ENCODE measurements around the gene RIMBP2.
"Not testable (repeated sequence)": the region's sequence is repeated elsewhere in the genome, so short reads cannot be mapped to it uniquely, and the experiment has no call there.

The RIMBP2 gene, protein sequence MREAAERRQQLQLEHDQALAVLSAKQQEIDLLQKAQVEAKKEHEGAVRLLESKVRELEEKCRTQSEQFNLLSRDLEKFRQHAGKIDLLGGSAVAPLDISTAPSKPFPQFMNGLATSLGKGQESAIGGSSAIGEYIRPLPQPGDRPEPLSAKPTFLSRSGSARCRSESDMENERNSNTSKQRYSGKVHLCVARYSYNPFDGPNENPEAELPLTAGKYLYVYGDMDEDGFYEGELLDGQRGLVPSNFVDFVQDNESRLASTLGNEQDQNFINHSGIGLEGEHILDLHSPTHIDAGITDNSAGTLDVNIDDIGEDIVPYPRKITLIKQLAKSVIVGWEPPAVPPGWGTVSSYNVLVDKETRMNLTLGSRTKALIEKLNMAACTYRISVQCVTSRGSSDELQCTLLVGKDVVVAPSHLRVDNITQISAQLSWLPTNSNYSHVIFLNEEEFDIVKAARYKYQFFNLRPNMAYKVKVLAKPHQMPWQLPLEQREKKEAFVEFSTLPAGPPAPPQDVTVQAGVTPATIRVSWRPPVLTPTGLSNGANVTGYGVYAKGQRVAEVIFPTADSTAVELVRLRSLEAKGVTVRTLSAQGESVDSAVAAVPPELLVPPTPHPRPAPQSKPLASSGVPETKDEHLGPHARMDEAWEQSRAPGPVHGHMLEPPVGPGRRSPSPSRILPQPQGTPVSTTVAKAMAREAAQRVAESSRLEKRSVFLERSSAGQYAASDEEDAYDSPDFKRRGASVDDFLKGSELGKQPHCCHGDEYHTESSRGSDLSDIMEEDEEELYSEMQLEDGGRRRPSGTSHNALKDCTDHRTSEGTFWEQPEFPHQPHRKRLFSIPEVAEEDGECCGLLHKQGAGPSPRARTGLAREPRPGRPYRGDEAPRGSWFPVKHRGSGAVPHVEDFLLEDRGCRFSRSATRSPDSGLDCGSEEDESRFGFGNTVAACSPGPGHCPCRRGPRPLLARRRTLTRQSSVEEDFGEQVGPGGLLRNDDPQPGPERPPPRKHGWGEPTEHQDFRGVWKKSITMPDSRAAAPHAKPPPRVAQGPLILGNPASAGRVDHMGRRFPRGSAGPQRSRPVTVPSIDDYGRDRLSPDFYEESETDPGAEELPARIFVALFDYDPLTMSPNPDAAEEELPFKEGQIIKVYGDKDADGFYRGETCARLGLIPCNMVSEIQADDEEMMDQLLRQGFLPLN (N-terminal part only)

DNA sequence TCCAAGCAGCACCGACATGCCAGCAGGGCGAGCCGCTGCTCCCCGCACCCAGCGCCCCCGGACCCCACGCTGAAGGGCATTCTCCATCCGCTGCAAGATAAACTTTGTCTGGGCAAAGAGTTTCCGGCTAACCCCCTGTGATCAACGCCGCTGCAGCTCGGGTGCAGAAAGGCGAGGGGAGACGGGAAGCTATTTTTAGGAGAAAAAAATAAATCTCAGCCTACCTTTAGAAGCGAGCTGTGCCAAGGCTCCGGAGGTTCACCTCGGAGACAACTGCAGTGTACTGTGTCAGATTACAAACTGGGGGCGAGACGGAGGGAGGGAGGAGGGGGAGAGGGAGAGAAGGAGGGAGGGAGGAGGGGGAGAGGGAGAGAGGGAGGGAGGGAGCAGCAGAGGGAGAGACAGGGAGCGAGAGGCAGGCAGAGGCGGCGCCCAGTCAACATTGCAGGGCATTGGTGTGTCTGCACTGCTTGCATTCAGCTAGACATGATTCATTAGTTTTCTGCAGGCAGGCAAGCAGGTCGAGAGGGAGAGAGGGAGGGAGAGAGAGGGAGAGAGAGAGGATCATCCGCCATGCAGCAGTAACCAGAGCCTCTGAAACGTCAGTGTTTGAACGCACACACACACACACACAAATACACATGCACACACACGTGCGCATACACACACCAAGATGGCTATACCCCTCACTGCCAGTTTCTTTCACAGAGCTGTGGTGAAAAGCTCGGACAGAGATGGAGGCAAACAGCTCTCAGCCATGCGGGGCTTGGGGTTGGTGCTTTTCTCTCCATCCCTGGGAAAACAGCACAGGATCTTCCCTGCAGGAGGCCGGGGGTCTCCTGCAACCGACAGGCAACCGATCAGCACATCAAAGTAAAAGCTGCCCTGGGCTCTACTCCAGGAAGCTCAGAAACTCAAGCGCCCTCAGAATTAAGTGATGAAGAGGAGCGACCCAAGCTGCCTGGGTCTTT, at the start of gene RIMBP2:
TSS of gene RIMBP2 (minus strand) at position 302 of the 971 bp plus-strand sequence. CDS start 237,286 bp downstream, outside the sequence.
- no peak for DNase-seq (ENCODE audit: low spot score)

DNA sequence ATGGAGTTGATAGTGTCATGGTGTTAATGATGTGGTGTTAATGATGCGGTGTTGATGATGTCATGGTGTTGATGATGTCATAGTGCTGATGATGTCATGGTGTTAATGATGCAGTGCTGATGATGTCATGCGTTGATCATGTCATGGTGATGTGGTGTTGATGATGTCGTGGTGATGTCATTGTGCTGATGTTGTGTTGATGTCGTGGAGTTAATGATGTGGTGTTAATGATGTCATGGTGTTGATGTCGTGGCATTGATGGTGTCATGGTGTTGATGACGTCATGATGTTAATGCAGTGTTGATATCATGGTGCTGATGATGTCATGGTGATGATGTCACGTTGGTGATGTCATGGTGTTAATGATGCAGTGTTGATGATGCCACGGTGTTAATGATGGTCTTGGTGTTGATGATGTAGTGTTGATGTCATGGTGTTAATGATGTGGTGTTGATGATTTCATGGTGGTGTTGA, 49.1 kb upstream of the RIMBP2 start:
- no peak for DNase-seq (ENCODE audit: low spot score)

DNA sequence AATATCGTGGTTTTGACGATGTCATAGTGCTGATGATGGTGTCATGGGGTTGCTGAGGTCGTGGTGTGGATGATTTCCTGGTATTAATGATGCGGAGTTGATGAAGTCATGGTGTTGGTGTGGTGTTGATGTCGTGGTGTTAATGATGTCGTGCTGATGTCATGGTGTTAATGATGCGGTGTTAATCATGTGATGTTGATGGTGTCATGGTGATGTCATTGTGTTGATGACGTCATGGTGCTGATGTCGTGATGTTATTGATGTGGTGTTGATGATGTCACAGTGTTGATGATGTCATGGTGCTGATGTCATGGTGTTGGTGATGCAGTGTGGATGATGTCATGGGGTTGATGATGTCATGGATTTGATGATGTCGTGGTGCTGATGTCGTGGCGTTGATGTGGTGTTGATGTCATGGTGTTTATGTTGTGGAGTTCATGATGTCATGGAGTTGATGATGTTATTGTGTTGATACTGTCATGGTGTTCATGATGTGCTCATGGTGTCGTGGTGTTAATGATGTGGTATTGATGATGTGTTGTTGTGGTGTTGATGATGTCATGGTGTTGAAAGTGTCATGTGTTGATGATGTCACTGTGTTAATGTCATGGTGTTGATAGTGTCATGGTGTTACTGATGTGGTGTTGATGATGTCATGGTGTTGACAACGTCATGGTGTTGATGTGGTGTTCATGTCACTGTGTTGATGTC, 48.5 kb upstream of the RIMBP2 start:
- DNase-seq (ENCODE audit: low spot score), result no peak

DNA sequence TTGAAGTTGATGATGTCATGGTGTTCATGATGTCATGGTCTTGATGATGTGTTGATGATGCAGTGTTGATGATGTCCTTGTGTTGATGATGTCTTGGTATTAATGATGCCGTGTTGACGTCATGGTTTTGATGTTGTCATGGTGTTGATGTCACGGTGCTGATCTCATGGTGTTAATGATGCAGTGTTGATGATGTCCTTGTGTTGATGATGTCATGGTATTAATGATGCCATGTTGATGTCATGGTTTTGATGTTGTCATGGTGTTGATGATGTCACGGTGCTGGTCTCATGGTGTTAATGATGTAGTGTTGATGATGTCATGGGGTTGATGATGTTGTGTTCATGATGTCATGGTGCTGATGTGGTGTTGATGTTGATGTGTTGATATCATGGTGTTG, 48.0 kb upstream of the RIMBP2 start:
- DNase-seq (ENCODE audit: low spot score), result no peak

DNA sequence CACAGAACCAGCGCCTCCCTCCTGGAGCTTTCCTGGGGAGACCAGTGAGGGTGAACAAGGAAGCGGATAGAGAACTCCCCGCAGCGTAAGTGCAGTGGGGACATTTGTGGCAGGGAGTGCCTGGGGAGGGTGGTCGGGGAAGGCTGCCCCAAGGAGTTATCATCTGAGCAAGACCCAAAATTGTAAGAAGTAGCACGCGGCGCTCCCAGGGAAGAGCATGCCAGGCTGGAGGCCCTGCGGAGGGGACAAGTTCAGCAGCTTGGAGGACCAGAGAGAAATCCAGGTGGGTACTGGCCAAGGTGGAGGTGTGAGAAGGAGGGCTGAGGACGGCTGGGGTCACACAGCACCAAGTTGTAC, 46.2 kb upstream of the RIMBP2 start:
- DNase-seq (ENCODE audit: low spot score), result no peak

DNA sequence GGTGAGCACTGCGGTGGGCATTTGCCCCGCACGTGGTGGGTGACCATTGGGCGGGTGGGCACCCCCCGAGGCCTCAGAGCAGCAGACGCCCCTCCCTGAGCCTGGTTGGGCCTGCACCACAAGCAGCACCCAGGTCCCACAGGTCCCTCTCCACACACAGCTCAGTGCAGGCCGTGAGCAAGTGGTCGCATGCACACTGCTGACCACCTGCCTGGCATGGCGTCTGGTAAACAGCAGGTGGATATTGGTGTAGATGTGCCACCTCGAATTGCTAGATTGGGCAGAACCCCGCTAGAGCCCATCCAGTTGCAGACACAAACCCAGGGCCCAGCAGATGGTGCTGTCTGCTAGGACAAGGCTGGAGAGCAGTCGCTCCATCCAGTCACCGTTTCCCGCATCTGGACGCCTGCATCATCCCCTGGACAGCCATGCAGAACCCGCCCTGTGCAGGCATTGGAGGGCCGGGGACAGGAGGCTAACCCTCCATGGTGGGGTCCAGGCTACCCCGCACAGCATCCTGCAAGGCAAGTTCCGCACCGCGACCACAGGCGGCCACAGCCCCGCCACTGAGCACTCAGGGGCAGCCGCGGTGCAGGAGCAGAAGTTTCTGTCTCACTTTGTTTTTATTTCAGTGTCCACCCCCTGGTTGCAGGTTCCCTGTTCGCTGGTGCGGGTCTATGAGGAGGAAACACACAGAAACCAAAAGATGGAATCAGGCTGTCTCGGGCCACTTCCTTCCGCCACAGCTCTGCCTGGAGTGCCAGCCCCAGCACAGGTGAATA, 45.6 kb upstream of the RIMBP2 start:
- peak; percentile 82 for DNase-seq (ENCODE audit: low spot score)

DNA sequence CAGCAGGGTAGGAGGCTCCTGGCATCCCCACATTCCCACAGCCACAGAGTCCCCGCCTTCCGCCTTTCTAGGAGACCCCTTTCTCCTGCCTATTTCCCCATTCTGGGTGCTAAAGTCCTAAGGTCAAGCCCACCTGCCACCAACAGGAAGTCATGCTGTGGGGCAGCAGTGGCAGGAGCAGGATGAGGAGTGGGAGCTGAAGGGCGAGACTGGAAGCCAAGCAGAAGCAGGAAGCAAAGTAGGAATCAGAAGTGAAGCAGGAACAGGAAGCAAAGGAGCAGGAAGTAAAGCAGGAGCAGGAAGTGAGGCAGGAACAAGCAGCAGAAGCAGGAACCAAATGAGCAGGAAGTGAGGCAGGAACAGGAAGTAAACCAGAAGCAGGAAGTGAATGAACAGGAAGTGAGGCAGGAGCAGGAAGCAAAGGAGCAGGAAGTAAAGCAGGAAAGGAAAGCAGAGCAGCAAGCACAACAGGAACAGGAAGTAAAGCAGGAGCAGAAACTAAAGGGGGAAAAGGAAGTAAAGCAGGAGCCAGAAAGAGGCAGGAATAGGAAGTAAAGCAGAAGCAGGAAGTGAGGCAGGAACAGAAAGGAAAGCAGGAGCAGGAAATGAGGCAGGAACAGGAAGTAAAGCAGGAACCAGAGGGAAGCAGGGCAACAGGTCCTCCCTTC, 38.3 kb upstream of the RIMBP2 start:
- no peak for DNase-seq (ENCODE audit: low spot score)

DNA sequence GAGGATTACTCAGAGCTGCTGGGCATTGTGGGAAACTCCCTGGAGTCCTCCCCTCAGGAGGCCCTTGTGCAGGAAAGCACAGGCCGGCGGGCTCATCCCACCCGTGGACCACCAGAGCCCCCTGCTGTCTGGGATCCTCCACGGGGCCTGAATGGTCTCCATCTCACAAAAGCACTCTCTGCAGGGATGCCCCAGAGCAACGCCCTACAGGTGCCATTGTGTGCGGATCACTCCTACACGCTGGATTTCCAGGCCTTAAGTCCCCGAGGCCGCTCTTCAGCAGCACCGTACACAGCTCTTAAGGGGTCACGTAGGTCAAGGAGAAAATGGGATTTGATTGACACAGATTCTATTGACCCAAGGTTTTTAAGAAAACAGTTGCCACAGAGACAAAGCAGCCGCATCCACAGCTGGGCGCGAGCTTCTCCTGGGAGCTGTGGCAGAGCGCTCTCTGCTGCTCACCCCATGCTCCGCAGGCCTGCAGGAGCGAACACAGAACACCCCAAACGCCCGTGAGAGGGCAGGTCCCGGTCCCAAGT, 36.7 kb upstream of the RIMBP2 start:
- DNase-seq (ENCODE audit: low spot score), result no peak

DNA sequence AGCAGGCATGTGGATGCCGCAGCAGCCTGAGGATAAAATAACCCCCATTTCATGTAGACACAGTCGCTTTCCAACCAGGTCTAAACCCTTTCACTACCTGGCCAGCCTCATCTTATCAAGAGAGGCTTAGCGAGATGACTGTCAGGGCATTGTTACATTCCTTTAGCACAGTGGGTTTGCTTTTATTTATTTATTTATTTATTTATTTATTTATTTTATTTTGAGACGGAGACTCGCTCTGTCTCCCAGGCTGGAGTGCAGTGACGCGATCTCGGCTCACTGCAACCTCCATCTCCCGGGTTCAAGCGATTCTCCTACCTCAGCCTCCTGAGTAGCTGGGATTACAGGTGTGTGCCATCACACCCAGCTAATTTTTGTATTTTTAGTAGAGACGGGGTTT, 35.9 kb upstream of the RIMBP2 start:
- not testable (repeated sequence) for DNase-seq (ENCODE audit: low spot score)

DNA sequence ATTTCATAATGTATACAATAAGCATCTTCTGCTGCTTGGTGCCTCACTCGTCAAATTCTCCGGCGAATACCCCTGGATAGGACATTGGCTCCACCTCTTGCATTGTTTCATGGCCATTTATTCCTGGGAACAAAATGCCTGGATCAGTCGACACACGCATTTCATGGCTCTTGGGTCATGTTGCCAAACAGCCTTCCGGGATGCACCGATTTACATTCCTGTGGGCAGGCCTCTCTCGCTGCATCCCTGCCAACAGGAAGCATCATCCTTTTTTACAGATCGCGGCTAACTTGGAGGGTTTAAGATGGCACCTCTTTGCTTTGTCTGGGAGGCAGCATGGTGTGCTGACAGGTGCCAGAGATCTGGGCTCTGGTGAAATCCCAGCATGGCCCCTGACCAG, 32.7 kb upstream of the RIMBP2 start:
- DNase-seq (ENCODE audit: low spot score), result no peak

DNA sequence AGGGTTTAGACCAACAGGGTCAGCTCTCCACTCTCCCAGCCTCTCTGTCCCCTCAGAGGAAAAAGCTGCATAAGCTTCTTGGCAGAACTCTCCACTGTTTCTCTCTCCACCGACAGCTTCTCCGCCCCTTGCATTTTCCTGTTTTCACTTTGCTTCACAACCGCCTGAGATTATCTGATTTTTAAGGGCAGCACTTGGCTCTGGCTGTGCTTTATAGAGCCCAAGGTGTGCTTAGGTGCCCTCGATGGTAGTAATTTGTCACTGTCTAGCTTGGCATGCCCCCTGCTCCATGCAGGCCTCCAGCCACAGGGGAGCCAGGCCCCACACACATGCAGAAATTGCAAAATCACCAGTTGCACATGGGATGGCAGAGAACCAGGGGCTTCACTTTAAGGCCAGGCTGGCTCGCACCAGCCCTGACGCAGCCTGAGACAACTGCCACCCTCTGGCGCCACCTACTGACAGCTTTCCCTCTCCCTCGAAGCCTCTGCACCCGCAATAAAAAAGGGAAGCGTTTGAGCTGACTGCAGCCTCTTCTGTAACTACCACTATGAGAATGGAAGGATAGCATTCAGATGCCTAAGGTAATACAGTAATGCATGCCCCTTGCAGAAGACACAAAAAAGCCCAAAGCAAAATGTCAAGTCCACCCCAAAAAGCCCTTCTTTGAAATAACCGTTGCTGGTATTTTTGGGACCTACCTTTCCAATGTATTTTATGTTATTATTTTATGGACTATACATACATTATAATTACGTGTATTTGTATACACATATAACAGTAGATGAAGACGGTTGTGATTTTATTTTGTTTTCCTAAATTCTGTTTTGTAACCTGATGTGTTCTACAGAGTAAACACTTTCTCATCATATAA, 32.0 kb upstream of the RIMBP2 start:
- peak; percentile 74 for DNase-seq (ENCODE audit: low spot score)

DNA sequence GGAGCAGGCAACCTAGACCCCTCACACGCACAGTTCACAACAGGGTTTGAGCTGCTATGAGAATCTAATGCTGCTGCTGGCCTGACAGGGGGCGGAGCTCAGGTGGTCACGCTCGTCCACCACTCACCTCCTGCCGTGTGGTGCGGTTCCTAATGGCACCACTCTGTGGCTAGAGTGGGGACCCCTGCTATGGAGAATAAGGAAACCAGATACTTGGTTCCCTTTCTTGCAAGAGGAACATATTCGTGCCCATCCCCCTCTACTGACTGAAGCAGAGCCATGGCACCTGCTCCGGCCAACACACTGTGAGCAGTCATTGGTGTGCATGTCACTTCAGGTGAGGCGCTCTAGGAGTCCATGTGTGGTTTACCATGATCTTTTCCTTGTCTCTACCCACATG, 30.4 kb upstream of the RIMBP2 start:
- no peak for DNase-seq (ENCODE audit: low spot score)

DNA sequence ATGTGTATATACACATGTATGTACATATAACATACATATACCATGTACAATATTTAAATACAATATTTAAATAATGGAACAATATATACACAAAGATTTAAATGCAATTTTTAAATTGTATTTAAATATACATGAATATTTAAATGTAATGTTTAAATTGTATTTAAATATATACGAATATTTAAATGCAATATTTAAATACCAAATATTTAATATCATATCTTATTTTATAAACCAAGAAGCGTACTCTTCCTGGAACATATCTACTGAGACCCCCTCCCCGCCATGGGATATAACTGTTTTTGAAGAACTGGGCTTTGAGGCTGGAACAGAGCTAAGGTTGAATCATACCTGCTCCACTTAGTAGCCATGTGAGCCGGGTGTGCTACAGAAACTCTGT, 29.8 kb upstream of the RIMBP2 start:
- no peak for DNase-seq (ENCODE audit: low spot score)

DNA sequence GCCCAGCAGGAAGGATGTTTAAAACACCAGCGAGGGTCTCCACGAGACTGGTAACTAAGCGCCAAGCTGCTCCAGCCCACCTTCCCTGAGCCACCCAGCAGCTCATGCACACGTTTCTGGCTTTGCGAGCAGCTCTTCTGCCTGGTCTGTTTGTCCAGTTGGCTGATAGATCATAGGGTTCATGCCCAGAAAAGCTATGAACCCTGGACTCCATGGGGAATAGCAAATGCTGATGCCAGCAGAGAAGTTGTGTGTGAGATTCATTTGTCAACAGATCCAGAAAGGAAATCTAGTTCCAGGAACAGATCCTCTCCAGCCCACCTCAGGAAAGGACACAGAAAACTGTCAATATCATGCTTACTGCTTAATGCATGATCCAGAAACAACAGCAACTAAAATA, 28.2 kb upstream of the RIMBP2 start:
- no peak for DNase-seq (ENCODE audit: low spot score)

DNA sequence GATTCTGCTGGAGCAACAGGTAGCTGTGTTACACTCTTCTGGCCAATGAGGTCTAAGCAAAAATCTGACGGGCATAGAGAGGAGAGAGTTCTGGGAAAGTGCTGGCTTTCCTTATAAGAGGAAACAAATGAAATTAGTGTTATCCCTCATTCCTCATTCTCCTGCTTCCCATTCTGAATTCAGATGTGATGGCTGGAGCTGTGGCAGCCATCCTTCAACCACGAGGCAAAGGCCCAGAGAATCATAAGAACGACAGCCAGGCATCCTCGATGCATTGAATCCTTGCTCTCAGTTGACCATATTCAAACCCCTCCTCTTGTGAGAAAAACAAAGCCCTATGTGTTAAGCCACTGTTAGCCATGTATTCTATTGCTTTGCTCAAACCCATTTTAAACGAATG, 27.5 kb upstream of the RIMBP2 start:
- no peak for DNase-seq (ENCODE audit: low spot score)

DNA sequence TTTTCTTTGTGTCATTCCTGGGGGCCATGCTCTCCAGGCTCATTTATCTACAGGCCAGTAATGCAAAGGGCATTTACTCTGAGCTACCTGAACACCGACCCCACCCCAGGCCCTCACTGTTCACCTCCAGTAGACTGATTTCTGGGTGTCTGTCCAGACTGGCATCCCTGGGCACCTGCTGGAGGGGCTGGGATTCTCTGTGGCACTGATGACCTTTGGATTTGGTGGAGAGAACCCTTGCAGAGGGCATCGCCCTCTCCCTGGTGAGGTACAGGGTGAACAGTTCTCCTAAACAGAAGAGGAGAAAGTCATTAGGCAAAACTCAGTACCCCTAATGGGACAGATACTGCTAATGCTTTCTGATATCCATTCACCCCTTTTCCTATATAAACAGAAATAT, 27.1 kb upstream of the RIMBP2 start:
- no peak for DNase-seq (ENCODE audit: low spot score)

DNA sequence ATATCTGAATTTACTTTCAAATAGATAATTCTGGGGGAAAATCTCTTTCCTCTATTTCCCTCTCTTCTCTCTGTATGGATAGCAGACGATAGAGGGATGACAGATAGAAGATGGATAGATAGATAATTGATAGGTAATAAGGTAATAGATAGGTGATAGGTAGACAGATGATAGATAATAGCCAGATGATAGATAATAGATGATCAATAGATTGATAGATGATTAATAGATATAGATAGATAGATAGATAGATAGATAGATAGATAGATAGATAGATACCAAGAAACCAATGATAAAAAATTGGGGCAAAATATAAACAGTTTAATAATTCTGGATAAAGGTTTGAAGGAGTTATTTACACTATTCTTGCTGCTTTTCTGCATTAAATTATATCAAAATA, 26.6 kb upstream of the RIMBP2 start:
- no peak for DNase-seq (ENCODE audit: low spot score)

DNA sequence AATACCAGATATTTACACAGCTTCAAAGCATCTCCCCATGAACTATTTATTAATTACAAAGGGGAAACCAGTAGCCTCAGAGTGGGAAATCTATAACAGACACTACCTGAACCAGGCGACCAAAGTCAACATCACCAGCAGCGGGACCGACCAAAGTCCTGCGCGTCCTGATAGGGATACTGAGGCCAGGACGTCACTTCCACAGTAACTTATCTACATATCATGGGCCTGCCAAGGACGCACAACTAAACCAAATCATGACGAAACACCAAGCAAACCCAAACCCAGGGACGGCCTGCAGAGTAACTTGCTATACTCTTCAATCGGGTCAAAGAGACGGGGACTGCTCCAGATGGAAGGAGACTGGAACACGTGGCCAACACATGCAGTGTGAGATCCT, 26.0 kb upstream of the RIMBP2 start:
- DNase-seq (ENCODE audit: low spot score), result no peak

Data from AG08395 (cell line).